ENCODE data around the gene NEO1. TPM values are rescaled to one million over a fixed set of nuclear protein-coding genes. Genes with fewer than 3 reads are reported as not detected.
"Not testable (repeated sequence)": the region's sequence is repeated elsewhere in the genome, so short reads cannot be mapped to it uniquely, and the experiment has no call there.

Gene NEO1
- total RNA-seq, 2 donors from 2014 or later, result 108 to 130 TPM

DNA sequence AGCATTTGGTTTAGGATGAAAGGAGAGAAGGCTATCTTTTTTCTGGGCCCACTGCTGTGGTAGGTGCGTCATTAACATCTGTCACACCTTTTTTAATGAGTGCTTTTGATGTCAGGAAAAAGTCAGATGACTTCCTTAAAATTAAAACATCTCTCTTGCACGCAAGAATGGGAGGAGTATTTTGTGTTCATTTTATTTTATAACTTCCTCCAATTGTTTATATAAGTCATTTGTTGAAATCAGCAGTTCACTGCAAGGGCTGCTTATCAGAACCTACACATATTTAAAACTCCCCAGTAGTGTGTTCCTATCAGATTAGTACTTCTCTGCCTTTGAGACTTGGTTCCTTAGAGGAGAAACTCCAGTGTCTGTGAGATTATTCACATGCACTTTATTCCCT is 143.8 kb downstream of the NEO1 start:
- no peaks in the 10 kb centered on the region for H3K9me3 ChIP-seq
- intact Hi-C loops (cut with DNase I), result no loop called here
- H3K4me1 ChIP-seq, result no peaks in the 10 kb centered on the region
- no peak overlapping the region for H3K9ac ChIP-seq (ENCODE audit: low read depth in 2 of 2, low read length in 2 of 2)
- H3K36me3 ChIP-seq, result no peaks in the 10 kb centered on the region
- DNase-seq, result no peak
- TF ChIP-seq, protein P1, sequence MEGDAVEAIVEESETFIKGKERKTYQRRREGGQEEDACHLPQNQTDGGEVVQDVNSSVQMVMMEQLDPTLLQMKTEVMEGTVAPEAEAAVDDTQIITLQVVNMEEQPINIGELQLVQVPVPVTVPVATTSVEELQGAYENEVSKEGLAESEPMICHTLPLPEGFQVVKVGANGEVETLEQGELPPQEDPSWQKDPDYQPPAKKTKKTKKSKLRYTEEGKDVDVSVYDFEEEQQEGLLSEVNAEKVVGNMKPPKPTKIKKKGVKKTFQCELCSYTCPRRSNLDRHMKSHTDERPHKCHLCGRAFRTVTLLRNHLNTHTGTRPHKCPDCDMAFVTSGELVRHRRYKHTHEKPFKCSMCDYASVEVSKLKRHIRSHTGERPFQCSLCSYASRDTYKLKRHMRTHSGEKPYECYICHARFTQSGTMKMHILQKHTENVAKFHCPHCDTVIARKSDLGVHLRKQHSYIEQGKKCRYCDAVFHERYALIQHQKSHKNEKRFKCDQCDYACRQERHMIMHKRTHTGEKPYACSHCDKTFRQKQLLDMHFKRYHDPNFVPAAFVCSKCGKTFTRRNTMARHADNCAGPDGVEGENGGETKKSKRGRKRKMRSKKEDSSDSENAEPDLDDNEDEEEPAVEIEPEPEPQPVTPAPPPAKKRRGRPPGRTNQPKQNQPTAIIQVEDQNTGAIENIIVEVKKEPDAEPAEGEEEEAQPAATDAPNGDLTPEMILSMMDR (IDR thresholded peaks at IDR 0.05), result no peak
- no peak overlapping the region for H3K27ac ChIP-seq
- no peak overlapping the region for H3K4me3 ChIP-seq
- no peaks in the 10 kb centered on the region for H3K27me3 ChIP-seq

DNA sequence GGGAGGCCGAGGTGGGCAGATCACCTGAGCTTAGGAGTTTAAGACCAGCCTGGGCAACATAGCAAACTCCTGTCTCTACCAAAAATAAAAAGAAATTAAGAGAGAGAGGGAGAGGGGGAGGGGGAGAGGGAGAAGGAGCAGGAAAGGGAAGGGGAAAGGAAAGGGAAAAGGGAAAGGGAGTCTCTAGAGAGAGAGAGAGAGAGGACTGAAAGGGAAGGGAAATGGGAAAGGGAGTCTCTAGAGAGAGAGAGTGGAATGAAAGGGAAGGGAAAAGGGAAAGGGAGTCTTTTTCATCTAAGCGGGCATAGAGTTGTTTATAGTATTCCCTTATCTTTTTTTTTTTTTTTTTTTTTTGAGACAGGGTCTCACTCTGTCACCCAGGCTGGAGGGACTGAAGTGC is 148.1 kb downstream of the NEO1 start:
- Histone ChIP-seq H3K27me3 (no peaks in the 10 kb centered on the region), H3K4me1 (no peaks in the 10 kb centered on the region), H3K9me3 (no peaks in the 10 kb centered on the region), H3K4me3 (no peak overlapping the region), H3K27ac (no peak overlapping the region), H3K36me3 (no peaks in the 10 kb centered on the region), H3K9ac (ENCODE audit: low read depth in 2 of 2, low read length in 2 of 2) (no peak overlapping the region)
- intact Hi-C loops (cut with DNase I), result no loop called here
- TF ChIP-seq, protein P1 (IDR thresholded peaks at IDR 0.05), result no peak
- no peak for DNase-seq

DNA sequence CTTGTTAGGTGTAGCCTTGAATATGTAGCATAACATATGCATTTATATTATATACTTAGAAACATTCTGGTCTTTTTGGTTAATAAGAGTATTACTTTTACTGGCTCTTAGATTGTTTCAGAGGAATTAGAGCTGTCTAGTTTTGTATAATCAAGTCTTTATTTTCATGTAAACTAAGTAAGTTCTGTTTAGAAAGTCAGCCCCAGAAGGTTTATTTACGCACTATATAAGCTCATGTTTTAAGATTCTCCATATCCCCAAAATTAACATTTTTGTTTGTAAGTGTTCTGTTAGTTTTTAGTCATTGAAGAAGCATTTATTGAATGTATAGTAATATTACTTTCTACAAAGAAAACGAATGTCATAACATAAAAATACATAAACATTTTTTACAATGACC is 158.4 kb downstream of the NEO1 start:
- no peaks in the 10 kb centered on the region for H3K36me3 ChIP-seq
- no peaks in the 10 kb centered on the region for H3K4me1 ChIP-seq
- no peak overlapping the region for H3K9ac ChIP-seq (ENCODE audit: low read depth in 2 of 2, low read length in 2 of 2)
- H3K27ac ChIP-seq, result no peak overlapping the region
- no peak for DNase-seq
- H3K27me3 ChIP-seq, result no peaks in the 10 kb centered on the region
- TF ChIP-seq, protein P1 (IDR thresholded peaks at IDR 0.05), result no peak
- no peaks in the 10 kb centered on the region for H3K9me3 ChIP-seq
- no peak overlapping the region for H3K4me3 ChIP-seq
- intact Hi-C loops (cut with DNase I), result no loop called here

DNA sequence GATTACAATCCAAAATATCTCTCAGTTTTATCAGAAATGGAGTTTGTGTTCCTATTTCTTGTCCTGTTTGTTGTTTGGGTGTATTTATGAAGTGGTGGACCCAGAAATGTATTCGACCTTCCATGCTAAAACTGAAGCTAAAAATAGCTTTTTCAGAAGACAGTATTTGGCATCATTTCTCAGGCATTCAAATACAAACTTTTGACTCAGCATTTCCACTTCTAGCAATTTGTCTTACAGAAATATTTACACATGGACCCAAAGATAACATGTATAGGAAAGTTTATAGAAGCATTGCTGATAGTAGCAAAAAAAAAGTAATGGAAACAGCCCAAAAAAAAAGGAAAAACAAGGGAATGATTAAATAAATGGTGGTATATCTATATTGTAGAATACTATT is 160.2 kb downstream of the NEO1 start:
- no peaks in the 10 kb centered on the region for H3K4me1 ChIP-seq
- intact Hi-C loops (cut with DNase I), result no loop called here
- no peak overlapping the region for H3K27ac ChIP-seq
- H3K27me3 ChIP-seq, result no peaks in the 10 kb centered on the region
- no peaks in the 10 kb centered on the region for H3K9me3 ChIP-seq
- no peak overlapping the region for H3K9ac ChIP-seq (ENCODE audit: low read depth in 2 of 2, low read length in 2 of 2)
- H3K4me3 ChIP-seq, result no peak overlapping the region
- DNase-seq, result no peak
- TF ChIP-seq, protein P1 (IDR thresholded peaks at IDR 0.05), result no peak
- H3K36me3 ChIP-seq, result no peaks in the 10 kb centered on the region

DNA sequence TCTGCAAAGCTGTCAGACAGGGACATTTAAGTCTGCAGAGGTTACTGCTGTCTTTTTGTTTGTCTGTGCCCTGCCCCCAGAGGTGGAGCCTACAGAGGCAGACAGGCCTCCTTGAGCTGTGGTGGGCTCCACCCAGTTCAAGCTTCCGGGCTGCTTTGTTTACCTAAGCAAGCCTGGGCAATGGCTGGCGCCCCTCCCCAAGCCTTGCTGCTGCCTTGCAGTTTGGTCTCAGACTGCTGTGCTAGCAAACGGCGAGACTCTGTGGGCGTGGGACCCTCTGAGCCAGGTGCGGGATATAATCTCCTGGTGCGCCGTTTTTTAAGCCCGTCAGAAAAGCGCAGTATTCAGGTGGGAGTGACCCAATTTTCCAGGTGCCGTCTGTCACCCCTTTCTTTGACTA is 169.2 kb downstream of the NEO1 start:
- H3K9ac ChIP-seq (ENCODE audit: low read depth in 2 of 2, low read length in 2 of 2); H3K27ac ChIP-seq; intact Hi-C loops (cut with DNase I); H3K9me3 ChIP-seq; H3K4me3 ChIP-seq; H3K27me3 ChIP-seq; H3K4me1 ChIP-seq; H3K36me3 ChIP-seq: not testable (repeated sequence)
- DNase-seq, result peak; percentile 40

DNA sequence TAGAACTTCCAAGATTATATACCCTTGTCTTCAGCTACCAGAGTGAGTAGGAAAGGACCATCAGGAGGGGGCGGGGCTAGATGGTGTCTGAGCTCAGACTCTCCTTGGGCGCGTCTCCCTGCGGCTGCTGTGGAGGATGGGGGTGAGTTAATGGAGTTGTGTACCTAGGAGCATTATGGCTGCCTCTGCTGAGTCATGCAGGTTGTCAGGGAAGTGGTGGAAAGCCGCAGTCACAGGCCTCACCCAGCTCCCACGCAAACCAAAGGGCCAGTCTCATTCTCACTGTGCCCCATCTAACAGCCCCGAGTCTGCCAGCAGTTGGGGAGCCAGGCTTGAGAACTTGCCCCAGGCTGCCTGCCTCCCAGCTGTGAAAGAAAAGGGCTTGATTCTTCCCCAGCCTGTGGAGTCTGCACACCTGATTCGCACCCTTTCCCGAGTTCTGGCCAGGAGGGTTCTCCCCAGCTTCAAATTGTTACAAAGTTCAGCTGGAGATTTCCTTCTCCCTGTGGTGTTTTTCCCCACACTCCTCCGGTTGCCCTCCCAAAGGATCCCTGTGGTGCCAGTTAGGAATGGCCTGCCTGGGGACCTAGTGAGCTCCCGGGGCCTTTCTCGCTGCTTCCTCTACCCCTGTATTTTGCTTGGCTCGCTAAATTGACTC is 173.2 kb downstream of the NEO1 start:
- peak; percentile 89 for DNase-seq

More for the DNA sequence above, 173.2 kb downstream of the NEO1 start:
- no peaks in the 10 kb centered on the region for H3K9me3 ChIP-seq
- no peaks in the 10 kb centered on the region for H3K36me3 ChIP-seq
- no peak overlapping the region for H3K9ac ChIP-seq (ENCODE audit: low read depth in 2 of 2, low read length in 2 of 2)
- H3K27me3 ChIP-seq, result no peaks in the 10 kb centered on the region
- no peak overlapping the region for H3K4me3 ChIP-seq
- H3K4me1 ChIP-seq, result peaks cover 6% of the 10 kb centered on the region
- intact Hi-C loops (cut with DNase I), result no loop called here
- TF ChIP-seq, protein P1 (IDR thresholded peaks at IDR 0.05), result no peak
- H3K27ac ChIP-seq, result peak overlapping the region; percentile 61

Measured in colonic mucosa (tissue), 4 donors.